Mesendoderm (in vitro differentiated cells): ENCODE results near the gene BST2.

Source experiments
- DNase-seq: peaks from one replicate; pipeline ENCODE4 v3.0.0; 2013
- H2AK5ac ChIP-seq: 2 replicates; pipeline ENCODE4 v1.6.1; 2013; ENCODE audit warnings: low read length, inconsistent platforms
- H2BK120ac ChIP-seq: 2 replicates; pipeline ENCODE4 v1.6.1; 2013; ENCODE audit warnings: low read depth, mild to moderate bottlenecking, low read length, moderate library complexity, mixed read lengths
- H2BK15ac ChIP-seq: replicated peaks from 2 replicates; pipeline ENCODE4 v1.6.1; 2013; ENCODE audit warnings: low read depth, mild to moderate bottlenecking, moderate library complexity
- H2BK5ac ChIP-seq: 2 replicates; pipeline ENCODE4 v1.6.1; 2013; ENCODE audit warnings: low read length, inconsistent platforms
- H3K18ac ChIP-seq: 2 replicates; pipeline ENCODE4 v1.6.1; 2013; ENCODE audit warnings: mild to moderate bottlenecking, low read length, mixed read lengths
- H3K23ac ChIP-seq: one replicate; pipeline ENCODE4 v1.6.1; 2013; ENCODE audit warnings: low read length
- H3K27ac ChIP-seq: 2 replicates; pipeline ENCODE4 v1.5.1; 2013; ENCODE audit warnings: low read depth, mild to moderate bottlenecking, inconsistent platforms, low read length, moderate library complexity
- H3K27me3 ChIP-seq: 2 replicates; pipeline ENCODE4 v1.6.1; 2013; ENCODE audit warnings: low read length, control low read depth, mild to moderate bottlenecking, inconsistent platforms; ENCODE audit not compliant: insufficient read depth, poor library complexity
- H3K36me3 ChIP-seq: 2 replicates; pipeline ENCODE4 v1.6.1; 2013; ENCODE audit warnings: low read length, inconsistent platforms; ENCODE audit not compliant: control insufficient read depth, insufficient read depth
- H3K4ac ChIP-seq: one replicate; pipeline ENCODE4 v1.6.1; 2013; ENCODE audit warnings: low read depth, mild to moderate bottlenecking, low read length, moderate library complexity
- H3K4me1 ChIP-seq: 2 replicates; pipeline ENCODE4 v1.6.1; 2013; ENCODE audit warnings: low read depth, low read length, inconsistent platforms; ENCODE audit not compliant: control insufficient read depth
- H3K4me2 ChIP-seq: 2 replicates; pipeline ENCODE4 v1.6.1; 2013; ENCODE audit warnings: low read length
- H3K4me3 ChIP-seq: 2 replicates; pipeline ENCODE4 v1.5.1; 2013; ENCODE audit warnings: mild to moderate bottlenecking, low read length
- H3K56ac ChIP-seq: one replicate; pipeline ENCODE4 v1.6.1; 2013; ENCODE audit warnings: low read length
- H3K79me1 ChIP-seq: 2 replicates; pipeline ENCODE4 v1.6.1; 2013; ENCODE audit warnings: low read length, inconsistent platforms
- H3K79me2 ChIP-seq: 2 replicates; pipeline ENCODE4 v1.6.1; 2013; ENCODE audit warnings: mild to moderate bottlenecking, low read length; ENCODE audit not compliant: control insufficient read depth, insufficient read depth
- H3K9ac ChIP-seq: 2 replicates; pipeline ENCODE4 v1.6.1; 2013; ENCODE audit warnings: low read length, inconsistent platforms
- H4K5ac ChIP-seq: one replicate; pipeline ENCODE4 v1.6.1; 2013; ENCODE audit warnings: low read length
- H4K8ac ChIP-seq: one replicate; pipeline ENCODE4 v1.6.1; 2013; ENCODE audit warnings: low read depth, mild to moderate bottlenecking, control low read depth, low read length, moderate library complexity
- WGBS: extraction: QIAGEN DNeasy Blood & Tissue Kit; methylation state at CpG from one replicate; pipeline ENCODE4 v1.1.7; 2013; ENCODE audit warnings: low lambda C conversion rate, missing lambda C conversion rate; ENCODE audit not compliant: insufficient coverage; ENCODE audit errors: extremely low coverage; 5-methylcytosine and 5-hydroxymethylcytosine counted together

BST2 gene

GRCh38 chr19:17447704-17448130 lies 42.3 kb upstream of the BST2 start:
- Histone ChIP-seq H2BK120ac (no peak overlapping the region), H2AK5ac (no peak overlapping the region), H3K9ac (peak overlapping the region; percentile 53), H2BK15ac (no peak overlapping the region), H3K4me1 (no peaks in the 10 kb centered on the region), H3K79me2 (no peaks in the 10 kb centered on the region), H3K56ac (peak overlapping the region; percentile 78), H4K5ac (no peak overlapping the region), H4K8ac (no peak overlapping the region), H3K27me3 (peaks cover 2% of the 10 kb centered on the region), H3K36me3 (no peaks in the 10 kb centered on the region), H2BK5ac (no peak overlapping the region), H3K27ac (no peak overlapping the region), H3K18ac (no peak overlapping the region), H3K4ac (no peak overlapping the region), H3K4me3 (no peak overlapping the region), H3K4me2 (peak overlapping the region; percentile 43), H3K79me1 (no peaks in the 10 kb centered on the region), H3K23ac (no peak overlapping the region)
- no CpG with 5 or more reads among the region's 5 CpGs for WGBS
- DNase-seq = no peak

GRCh38 chr19:17445526-17446165 lies 40.2 kb upstream of the BST2 start:
- Histone ChIP-seq H3K27ac (no peak overlapping the region), H3K79me1 (no peaks in the 10 kb centered on the region), H2BK15ac (no peak overlapping the region), H4K8ac (no peak overlapping the region), H3K18ac (no peak overlapping the region), H3K4ac (no peak overlapping the region), H2BK120ac (no peak overlapping the region), H3K56ac (no peak overlapping the region), H2AK5ac (no peak overlapping the region), H2BK5ac (no peak overlapping the region), H4K5ac (no peak overlapping the region), H3K36me3 (no peaks in the 10 kb centered on the region), H3K4me2 (no peak overlapping the region), H3K4me1 (no peaks in the 10 kb centered on the region), H3K23ac (no peak overlapping the region), H3K9ac (no peak overlapping the region), H3K79me2 (no peaks in the 10 kb centered on the region), H3K27me3 (peaks cover 2% of the 10 kb centered on the region), H3K4me3 (no peak overlapping the region)
- DNase-seq = no peak
- 100% methylated on average over 1 of the region's 1 CpG for WGBS

GRCh38 chr19:17441241-17442021 lies 36.0 kb upstream of the BST2 start:
- no CpG with 5 or more reads among the region's 8 CpGs for WGBS
- H3K36me3 ChIP-seq = no peaks in the 10 kb centered on the region

GRCh38 chr19:17436874-17437267 lies 31.4 kb upstream of the BST2 start:
- Histone ChIP-seq H3K4me2 (no peak overlapping the region), H3K4me1 (no peaks in the 10 kb centered on the region), H3K4ac (no peak overlapping the region), H3K36me3 (no peaks in the 10 kb centered on the region), H3K56ac (no peak overlapping the region), H2BK120ac (no peak overlapping the region), H3K79me1 (no peaks in the 10 kb centered on the region), H3K27ac (no peak overlapping the region), H4K5ac (no peak overlapping the region), H3K18ac (no peak overlapping the region), H3K79me2 (no peaks in the 10 kb centered on the region), H2AK5ac (no peak overlapping the region), H2BK15ac (no peak overlapping the region), H2BK5ac (no peak overlapping the region), H3K27me3 (no peaks in the 10 kb centered on the region), H3K9ac (no peak overlapping the region), H4K8ac (no peak overlapping the region), H3K4me3 (no peak overlapping the region), H3K23ac (no peak overlapping the region)
- WGBS = no CpG with 5 or more reads among the region's 7 CpGs
- DNase-seq = no peak

More at GRCh38 chr19:17441241-17442021, 36.0 kb upstream of the BST2 start:
- Histone ChIP-seq H3K4me1 (no peaks in the 10 kb centered on the region), H2AK5ac (no peak overlapping the region), H3K4me3 (no peak overlapping the region), H3K4ac (no peak overlapping the region), H4K5ac (no peak overlapping the region), H3K27me3 (no peaks in the 10 kb centered on the region), H3K79me2 (no peaks in the 10 kb centered on the region), H3K18ac (no peak overlapping the region), H3K79me1 (no peaks in the 10 kb centered on the region), H2BK15ac (no peak overlapping the region), H3K9ac (no peak overlapping the region), H2BK5ac (no peak overlapping the region), H4K8ac (no peak overlapping the region), H3K27ac (no peak overlapping the region), H2BK120ac (no peak overlapping the region), H3K4me2 (no peak overlapping the region), H3K56ac (no peak overlapping the region), H3K23ac (no peak overlapping the region)
- DNase-seq = peak; percentile 69

- H3K9ac ChIP-seq = no peak overlapping the region
- no peaks in the 10 kb centered on the region for H3K79me2 ChIP-seq
- H3K4ac ChIP-seq = no peak overlapping the region
- no peak overlapping the region for H3K23ac ChIP-seq
- H3K18ac ChIP-seq = no peak overlapping the region
- no peak overlapping the region for H4K8ac ChIP-seq
- no peak overlapping the region for H2BK5ac ChIP-seq
- no peak overlapping the region for H3K4me2 ChIP-seq
- H3K56ac ChIP-seq = no peak overlapping the region
- no peak overlapping the region for H2BK120ac ChIP-seq
- H2BK15ac ChIP-seq = no peak overlapping the region
- H3K27me3 ChIP-seq = no peaks in the 10 kb centered on the region
- H3K79me1 ChIP-seq = no peaks in the 10 kb centered on the region
- H3K4me3 ChIP-seq = no peak overlapping the region
- H3K36me3 ChIP-seq = no peaks in the 10 kb centered on the region
- H3K27ac ChIP-seq = no peak overlapping the region
- no peak overlapping the region for H4K5ac ChIP-seq
- no peaks in the 10 kb centered on the region for H3K4me1 ChIP-seq
- WGBS = no CpG with 5 or more reads among the region's 25 CpGs
- no peak overlapping the region for H2AK5ac ChIP-seq
- no peak for DNase-seq
Observed at GRCh38 chr19:17436094-17436873, 30.9 kb upstream of the BST2 start.
